HepG2 (cell line): ENCODE measurements around the gene AFF4. TPM values are rescaled to one million over a fixed set of nuclear protein-coding genes. Genes with fewer than 3 reads are reported as not detected.
A peak's percentile ranks its signal among the peaks of the same experiment; 100 is the strongest.

Experiments
- CCAR2 ChIP-seq: fragments of 200-400 bp; formaldehyde crosslinking; optimal IDR thresholded peaks from 2 replicates; pipeline ENCODE3; 2018; ENCODE audit warnings: low read depth, mild to moderate bottlenecking, low read length, moderate library complexity
- HHEX ChIP-seq: IDR thresholded peaks from 2 replicates; pipeline ENCODE4 v1.6.1; 2016; ENCODE audit warnings: control low read depth
- IRX3 ChIP-seq: sonication (generic); formaldehyde crosslinking; IDR thresholded peaks from 2 replicates; pipeline ENCODE4 v1.8.1; 2023; ENCODE audit warnings: mild to moderate bottlenecking, low read depth, missing genetic modification reagents, borderline replicate concordance
- KDM2A ChIP-seq: sonication (generic); formaldehyde crosslinking; IDR thresholded peaks from 2 replicates; pipeline ENCODE4 v1.4.0; 2020; ENCODE audit warnings: low read depth, missing genetic modification reagents, borderline replicate concordance
- MXI1 ChIP-seq: IDR thresholded peaks from 3 replicates; pipeline ENCODE4 v1.6.1; 2012; ENCODE audit warnings: low read depth, low read length, inconsistent platforms, borderline replicate concordance
- NBN ChIP-seq: fragments of 450-650 bp; conservative IDR thresholded peaks from 2 replicates; pipeline ENCODE4 v1.6.1; 2017
- NPAS2 ChIP-seq: sonication (generic); formaldehyde crosslinking; IDR thresholded peaks from 2 replicates; pipeline ENCODE4 v1.8.0; 2022; ENCODE audit warnings: mild to moderate bottlenecking, missing genetic modification reagents, borderline replicate concordance
- SKI ChIP-seq: fragments of 450-650 bp; IDR thresholded peaks from one replicate; pipeline ENCODE4 v1.6.1; 2018; ENCODE audit warnings: mild to moderate bottlenecking; ENCODE audit not compliant: partially characterized antibody
- SOX5 ChIP-seq: IDR thresholded peaks from 2 replicates; pipeline ENCODE4 v1.6.1; 2016; ENCODE audit warnings: borderline replicate concordance
- ZNF607 ChIP-seq: sonication (generic); formaldehyde crosslinking; IDR thresholded peaks from 2 replicates; pipeline ENCODE4 v1.5.1; 2020; ENCODE audit warnings: missing genetic modification reagents, mild to moderate bottlenecking, borderline replicate concordance
- polyA plus RNA-seq, 8 experiments: library from polyadenylated mRNA; depleted of rRNA in 3 of 8; stranded (reverse) in 7 of 8; unstranded in 1 of 8; fragments of >200 nt; fragmentation: Illumina TruSeq in 4 of 8; extraction: Trizol in 4 of 8; gene quantifications; 2 replicates each; pipeline versions ENCODE4 v1.2.1 to v1.2.3, GENCODE V29; 2011 to 2016; ENCODE audit warnings: low read depth in 4 of 8, missing spikeins in 1 of 8, mixed read lengths in 1 of 8; ENCODE audit not compliant: insufficient read depth in 1 of 8
- total RNA-seq, 5 experiments: library from RNA; depleted of rRNA; stranded (reverse); fragments of >200 nt; fragmentation: Illumina TruSeq; extraction: Trizol; gene quantifications; 2 replicates each; pipeline ENCODE4 v1.2.3, GENCODE V29; 2016; ENCODE audit warnings: low read depth in 1 of 5
- TF ChIP-seq, protein P1 (sequence below): sonication (generic); formaldehyde crosslinking; IDR thresholded peaks from 2 replicates; pipeline ENCODE4 v1.4.0; 2020; ENCODE audit warnings: missing genetic modification reagents
- TF ChIP-seq, protein P2 (sequence below): sonication (generic); formaldehyde crosslinking; IDR thresholded peaks from 2 replicates; pipeline ENCODE4 v1.4.0; 2020; ENCODE audit warnings: missing genetic modification reagents, borderline replicate concordance
- TF ChIP-seq, protein P3 (sequence below): IDR thresholded peaks from 2 replicates; pipeline ENCODE4 v1.6.1; 2016; ENCODE audit warnings: mild to moderate bottlenecking

AFF4 gene
- total and polyA plus RNA-seq, 2 of the 13 experiments (the other 11 are each of a cell fraction or from before 2014, with no cell fraction given): 22.1 to 25.5 TPM

DNA sequence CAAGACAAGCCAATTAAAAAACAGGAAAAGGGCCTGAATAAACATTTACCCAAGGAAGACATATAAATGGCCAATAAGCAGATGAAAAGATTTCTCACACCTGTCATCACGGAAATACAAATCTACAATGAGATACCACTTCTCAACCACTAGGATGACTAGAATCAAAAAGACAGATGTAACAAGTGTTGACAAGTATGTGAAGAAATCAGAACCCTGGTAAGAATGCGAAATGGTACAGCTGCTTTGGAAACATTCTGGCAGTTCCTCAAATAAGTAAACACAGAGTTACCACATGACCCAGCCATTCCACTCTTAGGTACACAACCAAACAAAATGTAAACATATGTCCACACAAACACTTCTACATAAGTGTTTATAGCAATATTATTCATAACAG lies 57.5 kb downstream of the AFF4 start (continued):
- TF ChIP-seq, protein P1, sequence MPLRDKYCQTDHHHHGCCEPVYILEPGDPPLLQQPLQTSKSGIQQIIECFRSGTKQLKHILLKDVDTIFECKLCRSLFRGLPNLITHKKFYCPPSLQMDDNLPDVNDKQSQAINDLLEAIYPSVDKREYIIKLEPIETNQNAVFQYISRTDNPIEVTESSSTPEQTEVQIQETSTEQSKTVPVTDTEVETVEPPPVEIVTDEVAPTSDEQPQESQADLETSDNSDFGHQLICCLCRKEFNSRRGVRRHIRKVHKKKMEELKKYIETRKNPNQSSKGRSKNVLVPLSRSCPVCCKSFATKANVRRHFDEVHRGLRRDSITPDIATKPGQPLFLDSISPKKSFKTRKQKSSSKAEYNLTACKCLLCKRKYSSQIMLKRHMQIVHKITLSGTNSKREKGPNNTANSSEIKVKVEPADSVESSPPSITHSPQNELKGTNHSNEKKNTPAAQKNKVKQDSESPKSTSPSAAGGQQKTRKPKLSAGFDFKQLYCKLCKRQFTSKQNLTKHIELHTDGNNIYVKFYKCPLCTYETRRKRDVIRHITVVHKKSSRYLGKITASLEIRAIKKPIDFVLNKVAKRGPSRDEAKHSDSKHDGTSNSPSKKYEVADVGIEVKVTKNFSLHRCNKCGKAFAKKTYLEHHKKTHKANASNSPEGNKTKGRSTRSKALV (CRISPR knock-in tag): no peak
- TF ChIP-seq HHEX (CRISPR knock-in tag): no peak
- TF ChIP-seq SOX5 (CRISPR knock-in tag): peak; percentile 61; the same call in 1 of the 2 replicates
- no peak for TF ChIP-seq SKI
- TF ChIP-seq NBN: no peak
- TF ChIP-seq IRX3 (CRISPR knock-in tag): no peak
- TF ChIP-seq KDM2A: no peak
- TF ChIP-seq NPAS2: no peak
- TF ChIP-seq ZNF607 (CRISPR knock-in tag): no peak
- TF ChIP-seq MXI1: peak; percentile 58; the same call in 1 of the 3 replicates
- TF ChIP-seq, protein P2, sequence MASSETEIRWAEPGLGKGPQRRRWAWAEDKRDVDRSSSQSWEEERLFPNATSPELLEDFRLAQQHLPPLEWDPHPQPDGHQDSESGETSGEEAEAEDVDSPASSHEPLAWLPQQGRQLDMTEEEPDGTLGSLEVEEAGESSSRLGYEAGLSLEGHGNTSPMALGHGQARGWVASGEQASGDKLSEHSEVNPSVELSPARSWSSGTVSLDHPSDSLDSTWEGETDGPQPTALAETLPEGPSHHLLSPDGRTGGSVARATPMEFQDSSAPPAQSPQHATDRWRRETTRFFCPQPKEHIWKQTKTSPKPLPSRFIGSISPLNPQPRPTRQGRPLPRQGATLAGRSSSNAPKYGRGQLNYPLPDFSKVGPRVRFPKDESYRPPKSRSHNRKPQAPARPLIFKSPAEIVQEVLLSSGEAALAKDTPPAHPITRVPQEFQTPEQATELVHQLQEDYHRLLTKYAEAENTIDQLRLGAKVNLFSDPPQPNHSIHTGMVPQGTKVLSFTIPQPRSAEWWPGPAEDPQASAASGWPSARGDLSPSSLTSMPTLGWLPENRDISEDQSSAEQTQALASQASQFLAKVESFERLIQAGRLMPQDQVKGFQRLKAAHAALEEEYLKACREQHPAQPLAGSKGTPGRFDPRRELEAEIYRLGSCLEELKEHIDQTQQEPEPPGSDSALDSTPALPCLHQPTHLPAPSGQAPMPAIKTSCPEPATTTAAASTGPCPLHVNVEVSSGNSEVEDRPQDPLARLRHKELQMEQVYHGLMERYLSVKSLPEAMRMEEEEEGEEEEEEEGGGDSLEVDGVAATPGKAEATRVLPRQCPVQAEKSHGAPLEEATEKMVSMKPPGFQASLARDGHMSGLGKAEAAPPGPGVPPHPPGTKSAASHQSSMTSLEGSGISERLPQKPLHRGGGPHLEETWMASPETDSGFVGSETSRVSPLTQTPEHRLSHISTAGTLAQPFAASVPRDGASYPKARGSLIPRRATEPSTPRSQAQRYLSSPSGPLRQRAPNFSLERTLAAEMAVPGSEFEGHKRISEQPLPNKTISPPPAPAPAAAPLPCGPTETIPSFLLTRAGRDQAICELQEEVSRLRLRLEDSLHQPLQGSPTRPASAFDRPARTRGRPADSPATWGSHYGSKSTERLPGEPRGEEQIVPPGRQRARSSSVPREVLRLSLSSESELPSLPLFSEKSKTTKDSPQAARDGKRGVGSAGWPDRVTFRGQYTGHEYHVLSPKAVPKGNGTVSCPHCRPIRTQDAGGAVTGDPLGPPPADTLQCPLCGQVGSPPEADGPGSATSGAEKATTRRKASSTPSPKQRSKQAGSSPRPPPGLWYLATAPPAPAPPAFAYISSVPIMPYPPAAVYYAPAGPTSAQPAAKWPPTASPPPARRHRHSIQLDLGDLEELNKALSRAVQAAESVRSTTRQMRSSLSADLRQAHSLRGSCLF (CRISPR knock-in tag): no peak
- TF ChIP-seq, protein P3, sequence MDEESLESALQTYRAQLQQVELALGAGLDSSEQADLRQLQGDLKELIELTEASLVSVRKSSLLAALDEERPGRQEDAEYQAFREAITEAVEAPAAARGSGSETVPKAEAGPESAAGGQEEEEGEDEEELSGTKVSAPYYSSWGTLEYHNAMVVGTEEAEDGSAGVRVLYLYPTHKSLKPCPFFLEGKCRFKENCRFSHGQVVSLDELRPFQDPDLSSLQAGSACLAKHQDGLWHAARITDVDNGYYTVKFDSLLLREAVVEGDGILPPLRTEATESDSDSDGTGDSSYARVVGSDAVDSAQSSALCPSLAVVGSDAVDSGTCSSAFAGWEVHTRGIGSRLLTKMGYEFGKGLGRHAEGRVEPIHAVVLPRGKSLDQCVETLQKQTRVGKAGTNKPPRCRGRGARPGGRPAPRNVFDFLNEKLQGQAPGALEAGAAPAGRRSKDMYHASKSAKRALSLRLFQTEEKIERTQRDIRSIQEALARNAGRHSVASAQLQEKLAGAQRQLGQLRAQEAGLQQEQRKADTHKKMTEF (CRISPR knock-in tag): peak; percentile 43; the same call in 1 of the 2 replicates
- TF ChIP-seq CCAR2: no peak
- TF ChIP-seq, all 625 proteins: peak for 43
